Measurements from ENCODE around the gene JPT2.
"Not testable (repeated sequence)": the region's sequence is repeated elsewhere in the genome, so short reads cannot be mapped to it uniquely, and the experiment has no call there.

JPT2 gene

GRCh38 chr16:1674751-1675664 is 3.1 kb upstream of the JPT2 start:
- DNase-seq (ENCODE audit: low read depth) = no peak

- no peak for DNase-seq (ENCODE audit: low read depth)
Measured at GRCh38 chr16:1676661-1677060, 1.4 kb upstream of the JPT2 start.

GRCh38 chr16:1677339-1677738 is 740 bp upstream of the JPT2 start:
- no peak for DNase-seq (ENCODE audit: low read depth)

GRCh38 chr16:1678500-1679098 is 520 bp downstream of the JPT2 start:
- DNase-seq (ENCODE audit: low read depth) = peak; percentile 32

- no peak for DNase-seq (ENCODE audit: low read depth)
Measured at GRCh38 chr16:1680361-1680760, 2.3 kb downstream of the JPT2 start.

GRCh38 chr16:1681032-1681431 is 3.0 kb downstream of the JPT2 start:
- no peak for DNase-seq (ENCODE audit: low read depth)

- no peak for DNase-seq (ENCODE audit: low read depth)
Measured at GRCh38 chr16:1687427-1688316, 9.6 kb downstream of the JPT2 start.

GRCh38 chr16:1688807-1689560 is 10.9 kb downstream of the JPT2 start:
- DNase-seq (ENCODE audit: low read depth) = no peak

GRCh38 chr16:1689853-1690252 is 11.8 kb downstream of the JPT2 start:
- no peak for DNase-seq (ENCODE audit: low read depth)

GRCh38 chr16:1690810-1691209 is 12.7 kb downstream of the JPT2 start:
- no peak for DNase-seq (ENCODE audit: low read depth)

GRCh38 chr16:1691276-1691675 is 13.2 kb downstream of the JPT2 start:
- DNase-seq (ENCODE audit: low read depth) = no peak

GRCh38 chr16:1691956-1692355 is 13.9 kb downstream of the JPT2 start:
- no peak for DNase-seq (ENCODE audit: low read depth)

GRCh38 chr16:1696863-1697262 is 18.8 kb downstream of the JPT2 start:
- no peak for DNase-seq (ENCODE audit: low read depth)

GRCh38 chr16:1698680-1699079 is 20.6 kb downstream of the JPT2 start:
- no peak for DNase-seq (ENCODE audit: low read depth)

GRCh38 chr16:1700246-1700645 is 22.2 kb downstream of the JPT2 start:
- no peak for DNase-seq (ENCODE audit: low read depth)

GRCh38 chr16:1701216-1701878 is 23.3 kb downstream of the JPT2 start:
- no peak for DNase-seq (ENCODE audit: low read depth)

- DNase-seq (ENCODE audit: low read depth) = not testable (repeated sequence)
Measured at GRCh38 chr16:1705324-1705687, 27.2 kb downstream of the JPT2 start.

GRCh38 chr16:1705688-1706385 is 27.8 kb downstream of the JPT2 start, which contains the start of gene MAPK8IP3:
TSS of gene MAPK8IP3 (plus strand) at chr16:1706195. CDS start at chr16:1706340, 145 bp downstream.
- peak; percentile 83 for DNase-seq (ENCODE audit: low read depth)

- DNase-seq (ENCODE audit: low read depth) = peak; percentile 19
Measured at GRCh38 chr16:1706386-1707192, 28.5 kb downstream of the JPT2 start.

Measured in T-helper 22 cell (primary cell).